ENCODE measurements around the gene CAPN13.

Gene CAPN13

GRCh38 chr2:30731706-30732105, 75.5 kb downstream of the CAPN13 start:
- Mint-ChIP-seq H3K4me1 (no peaks in the 10 kb centered on the region), H3K4me3 (no peak overlapping the region), H3K9me3 (no peaks in the 10 kb centered on the region), H3K27me3 (peaks cover 3% of the 10 kb centered on the region), H3K27ac (peak overlapping the region in 1 of 2 donors; percentile 64)
- DNase-seq (no peak), ATAC-seq (no peak)

DNA sequence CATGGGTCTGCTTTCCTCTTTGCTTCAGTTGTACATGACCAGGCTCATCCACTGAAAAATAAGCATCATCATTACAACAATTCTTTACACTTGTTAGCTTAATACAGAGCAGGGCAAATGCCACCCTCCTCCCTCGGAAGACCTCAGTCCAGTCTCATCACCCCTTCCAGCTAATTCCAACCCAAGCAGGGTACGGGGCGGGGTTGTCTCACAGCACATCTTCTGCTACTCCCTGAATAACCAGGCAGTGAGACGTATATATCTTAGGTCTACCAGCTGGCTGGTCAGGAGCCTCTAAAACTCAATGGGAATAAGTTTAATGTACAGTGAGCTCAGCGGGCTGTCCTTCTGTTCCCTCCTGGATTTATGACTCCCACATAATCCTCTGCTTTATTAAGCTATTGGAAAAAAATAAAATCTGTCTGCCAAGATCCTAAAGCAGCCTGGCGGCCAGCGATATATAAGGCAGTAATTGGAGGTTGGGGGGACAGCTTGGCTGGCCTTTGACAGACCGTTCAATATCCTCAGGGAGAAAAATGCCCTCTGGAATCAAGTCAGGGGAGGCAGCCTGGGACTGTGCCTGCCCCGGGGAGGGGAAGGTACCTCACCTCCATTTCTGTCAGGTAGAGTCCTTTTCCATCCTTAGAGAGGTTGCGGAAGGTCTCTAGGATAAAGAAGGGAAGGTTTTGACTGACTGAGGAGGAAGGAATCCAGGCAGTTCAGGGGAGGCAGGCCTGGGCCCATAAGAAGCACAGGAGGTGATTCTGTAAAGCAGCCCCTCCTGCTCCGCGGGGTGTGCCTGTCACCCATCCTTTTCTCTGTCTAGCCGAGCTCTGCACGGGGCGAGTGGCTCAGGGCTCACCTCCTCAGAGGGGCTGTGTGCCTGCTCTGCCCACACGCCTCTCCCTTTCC, 76.3 kb downstream of the CAPN13 start:
- DNase-seq (no peak), ATAC-seq (peak; percentile 40)
- no peaks in the 10 kb centered on the region for H3K4me1 Mint-ChIP-seq
- no peak overlapping the region for H3K4me3 Mint-ChIP-seq
- H3K9me3 Mint-ChIP-seq = no peaks in the 10 kb centered on the region
- H3K27me3 Mint-ChIP-seq = no peaks in the 10 kb centered on the region
- H3K27ac Mint-ChIP-seq = no peak overlapping the region

DNA sequence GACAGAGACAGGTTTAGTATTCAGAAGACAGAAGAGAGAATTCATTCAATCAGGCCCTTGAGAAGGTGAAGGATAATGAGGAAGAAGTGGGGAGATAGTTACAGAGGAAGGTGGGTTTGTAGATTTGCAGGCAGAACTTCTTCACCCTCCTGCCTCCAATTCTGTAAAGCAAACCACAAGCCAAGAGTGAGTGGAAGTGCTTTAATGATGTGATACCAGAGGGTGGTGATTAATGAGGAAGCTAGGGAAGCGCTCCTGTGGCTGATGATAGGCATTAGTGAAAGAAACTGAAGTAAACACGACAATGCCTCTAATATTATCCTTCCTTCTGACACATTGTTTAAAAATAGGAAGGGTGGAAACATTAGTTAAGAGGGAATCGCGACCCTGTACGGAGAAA, 78.2 kb downstream of the CAPN13 start:
- Mint-ChIP-seq H3K4me3 (no peak overlapping the region), H3K27ac (no peak overlapping the region), H3K4me1 (no peaks in the 10 kb centered on the region), H3K27me3 (peaks cover 7% of the 10 kb centered on the region), H3K9me3 (no peaks in the 10 kb centered on the region)
- DNase-seq (no peak), ATAC-seq (no peak)

- ATAC-seq (no peak), DNase-seq (no peak)
- H3K27me3 Mint-ChIP-seq = peaks cover 17% of the 10 kb centered on the region
- H3K27ac Mint-ChIP-seq = no peak overlapping the region
- no peak overlapping the region for H3K4me3 Mint-ChIP-seq
- H3K4me1 Mint-ChIP-seq = no peaks in the 10 kb centered on the region
- no peaks in the 10 kb centered on the region for H3K9me3 Mint-ChIP-seq
Measured at GRCh38 chr2:30722936-30723725, 84.1 kb downstream of the CAPN13 start.

GRCh38 chr2:30721668-30722647, 85.3 kb downstream of the CAPN13 start:
- H3K4me1 Mint-ChIP-seq = no peaks in the 10 kb centered on the region
- H3K27me3 Mint-ChIP-seq = peaks cover 17% of the 10 kb centered on the region
- H3K9me3 Mint-ChIP-seq = no peaks in the 10 kb centered on the region
- H3K27ac Mint-ChIP-seq = no peak overlapping the region
- ATAC-seq (no peak), DNase-seq (no peak)
- H3K4me3 Mint-ChIP-seq = no peak overlapping the region

- no peak overlapping the region for H3K27ac Mint-ChIP-seq
- peaks cover 17% of the 10 kb centered on the region for H3K27me3 Mint-ChIP-seq
- no peaks in the 10 kb centered on the region for H3K9me3 Mint-ChIP-seq
- H3K4me1 Mint-ChIP-seq = no peaks in the 10 kb centered on the region
- DNase-seq = no peak
- ATAC-seq = no peak
- H3K4me3 Mint-ChIP-seq = no peak overlapping the region
Measured at GRCh38 chr2:30721241-30721640, 86.0 kb downstream of the CAPN13 start.

DNA sequence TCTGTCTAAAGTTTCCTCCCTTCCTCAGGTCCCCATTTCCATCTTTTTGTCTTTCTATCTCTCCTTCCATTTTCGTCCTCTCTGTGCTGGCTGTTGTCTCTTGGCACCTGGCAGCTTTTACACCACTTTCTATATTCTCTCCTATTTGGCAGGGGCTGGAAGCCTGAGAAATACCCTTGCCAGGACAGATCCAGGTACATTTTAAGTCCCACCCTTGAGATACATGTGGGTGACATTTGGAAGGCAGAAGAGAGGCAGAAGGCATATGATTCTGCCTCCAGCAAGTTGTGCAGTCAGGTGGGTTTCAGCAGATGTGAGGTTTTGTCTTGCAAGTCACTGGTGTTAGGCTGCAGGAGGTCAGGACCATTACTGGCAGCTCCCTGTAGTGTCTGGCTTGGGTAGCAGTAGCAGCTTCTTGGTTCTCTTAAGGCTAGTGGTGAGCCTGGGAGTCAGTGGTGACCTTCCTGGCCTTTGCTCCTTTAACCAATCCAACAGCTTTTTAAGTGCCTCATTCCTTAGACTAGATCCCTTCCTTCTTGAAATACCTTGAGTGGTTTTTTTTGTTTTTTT, 90.1 kb downstream of the CAPN13 start:
- DNase-seq (no peak), ATAC-seq (no peak)
- Mint-ChIP-seq H3K4me1 (peaks cover 5% of the 10 kb centered on the region), H3K27me3 (no peaks in the 10 kb centered on the region), H3K27ac (no peak overlapping the region), H3K9me3 (no peaks in the 10 kb centered on the region), H3K4me3 (no peak overlapping the region)

GRCh38 chr2:30716123-30716900, 90.9 kb downstream of the CAPN13 start:
- H3K9me3 Mint-ChIP-seq = no peaks in the 10 kb centered on the region
- H3K4me3 Mint-ChIP-seq = no peak overlapping the region
- H3K27ac Mint-ChIP-seq = peak overlapping the region in 1 of 2 donors; percentile 52
- DNase-seq = no peak
- peaks cover 5% of the 10 kb centered on the region for H3K4me1 Mint-ChIP-seq
- no peak for ATAC-seq
- H3K27me3 Mint-ChIP-seq = no peaks in the 10 kb centered on the region

DNA sequence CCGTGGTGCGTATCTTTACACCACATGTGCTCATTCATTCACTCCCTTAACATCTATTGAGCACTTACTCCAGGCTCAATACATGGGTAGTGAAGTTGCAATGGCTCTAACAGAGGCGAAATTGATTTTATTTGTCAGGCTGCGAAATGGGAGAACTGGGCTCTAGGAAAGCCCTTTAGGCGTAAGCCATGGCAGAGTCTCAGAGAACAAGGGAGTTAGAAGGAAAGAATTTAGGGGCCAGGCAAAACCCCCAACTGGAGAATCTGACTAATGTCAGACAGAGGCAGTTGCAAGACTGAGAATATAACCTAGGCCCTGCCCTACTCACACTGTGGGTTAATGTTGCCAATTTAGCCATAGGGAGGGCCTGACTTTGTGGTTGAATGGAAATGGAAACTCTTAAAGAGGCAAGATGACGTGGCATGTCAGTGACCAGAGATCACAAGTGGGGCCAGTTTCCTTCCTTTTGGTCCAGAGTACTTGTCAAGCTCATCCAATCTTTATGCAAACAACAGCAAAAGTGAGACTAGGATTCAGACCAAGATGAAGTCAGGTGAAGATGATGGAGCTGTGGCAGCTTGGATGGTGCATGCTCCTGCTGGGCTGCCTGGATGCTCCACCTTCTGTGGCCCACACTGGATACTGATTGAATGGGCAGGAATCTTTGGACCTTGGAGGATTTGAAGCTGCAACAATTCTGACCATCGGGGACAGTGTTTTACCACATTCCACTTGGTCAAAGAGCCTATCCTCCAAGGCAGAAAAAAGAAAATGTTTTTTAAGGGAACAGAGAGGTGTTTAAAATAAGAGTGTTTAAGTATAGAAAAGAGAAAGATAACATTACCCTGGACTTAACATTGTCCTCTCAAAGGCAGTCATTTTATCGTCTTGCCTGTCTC, 92.2 kb downstream of the CAPN13 start:
- Mint-ChIP-seq H3K27ac (no peak overlapping the region), H3K4me3 (no peak overlapping the region), H3K27me3 (no peaks in the 10 kb centered on the region), H3K4me1 (peaks cover 5% of the 10 kb centered on the region), H3K9me3 (no peaks in the 10 kb centered on the region)
- ATAC-seq = peak; percentile 71
- DNase-seq = peak in 1 of 2 donors; percentile 35

- Mint-ChIP-seq H3K9me3 (no peaks in the 10 kb centered on the region), H3K27me3 (no peaks in the 10 kb centered on the region), H3K27ac (peak overlapping the region; percentile 7 to 58), H3K4me3 (no peak overlapping the region), H3K4me1 (peaks cover 5% of the 10 kb centered on the region)
- ATAC-seq (peak; percentile 6), DNase-seq (no peak)
Measured at GRCh38 chr2:30713698-30714097, 93.5 kb downstream of the CAPN13 start.

GRCh38 chr2:30711646-30712085, 95.6 kb downstream of the CAPN13 start:
- no peak overlapping the region for H3K27ac Mint-ChIP-seq
- DNase-seq (peak; percentile 80 to 86), ATAC-seq (peak; percentile 71)
- H3K4me1 Mint-ChIP-seq = peaks cover 10% of the 10 kb centered on the region
- H3K9me3 Mint-ChIP-seq = no peaks in the 10 kb centered on the region
- no peaks in the 10 kb centered on the region for H3K27me3 Mint-ChIP-seq
- no peak overlapping the region for H3K4me3 Mint-ChIP-seq

DNA sequence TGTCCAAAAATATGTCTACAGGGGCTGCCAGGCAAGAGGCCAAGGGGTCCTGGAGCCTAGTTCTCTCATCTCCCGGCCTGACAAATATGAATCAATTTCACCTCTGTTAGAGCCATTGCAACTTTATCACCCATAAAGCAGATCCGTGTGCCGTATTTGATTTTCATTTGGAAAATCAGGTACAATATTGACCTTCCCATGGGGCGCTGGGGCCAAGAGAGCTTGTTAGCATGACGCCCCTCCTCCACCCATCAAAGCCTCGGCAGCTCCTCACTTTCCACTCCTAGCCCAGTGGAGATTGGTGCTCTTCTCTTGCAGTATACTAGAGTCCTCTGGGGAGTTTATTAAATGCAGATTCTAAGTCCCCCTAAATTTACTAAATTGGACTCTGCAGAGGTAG, 96.8 kb downstream of the CAPN13 start:
- Mint-ChIP-seq H3K27me3 (no peaks in the 10 kb centered on the region), H3K27ac (no peak overlapping the region), H3K4me3 (no peak overlapping the region), H3K9me3 (no peaks in the 10 kb centered on the region), H3K4me1 (peaks cover 10% of the 10 kb centered on the region)
- no peak for ATAC-seq
- no peak for DNase-seq

DNA sequence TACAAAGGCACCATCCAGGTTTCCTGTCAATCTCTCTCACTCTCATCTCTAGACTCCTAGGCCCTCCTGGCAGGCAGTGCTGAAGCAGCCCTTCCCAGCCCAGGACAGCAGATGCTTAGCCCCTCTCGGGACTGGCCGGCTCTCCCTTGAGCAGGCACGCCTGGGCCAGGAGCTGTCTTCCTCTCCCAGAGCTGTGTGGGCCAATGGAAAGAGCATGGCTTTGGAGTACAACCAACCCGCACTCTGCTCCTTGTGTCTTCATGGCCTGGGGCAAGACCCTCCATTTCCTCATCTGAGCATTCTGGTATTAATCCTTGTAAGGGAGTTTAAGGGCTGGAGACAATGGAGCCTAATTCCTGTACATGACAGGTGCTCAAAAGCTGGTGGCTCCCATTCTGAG, 97.2 kb downstream of the CAPN13 start:
- Mint-ChIP-seq H3K9me3 (no peaks in the 10 kb centered on the region), H3K4me1 (peaks cover 10% of the 10 kb centered on the region), H3K27ac (no peak overlapping the region), H3K27me3 (no peaks in the 10 kb centered on the region), H3K4me3 (no peak overlapping the region)
- ATAC-seq (no peak), DNase-seq (no peak)
